ENCODE data around the gene SSH3. TPM values are rescaled to one million over a fixed set of nuclear protein-coding genes. Genes with fewer than 3 reads are reported as not detected.

Gene SSH3, protein sequence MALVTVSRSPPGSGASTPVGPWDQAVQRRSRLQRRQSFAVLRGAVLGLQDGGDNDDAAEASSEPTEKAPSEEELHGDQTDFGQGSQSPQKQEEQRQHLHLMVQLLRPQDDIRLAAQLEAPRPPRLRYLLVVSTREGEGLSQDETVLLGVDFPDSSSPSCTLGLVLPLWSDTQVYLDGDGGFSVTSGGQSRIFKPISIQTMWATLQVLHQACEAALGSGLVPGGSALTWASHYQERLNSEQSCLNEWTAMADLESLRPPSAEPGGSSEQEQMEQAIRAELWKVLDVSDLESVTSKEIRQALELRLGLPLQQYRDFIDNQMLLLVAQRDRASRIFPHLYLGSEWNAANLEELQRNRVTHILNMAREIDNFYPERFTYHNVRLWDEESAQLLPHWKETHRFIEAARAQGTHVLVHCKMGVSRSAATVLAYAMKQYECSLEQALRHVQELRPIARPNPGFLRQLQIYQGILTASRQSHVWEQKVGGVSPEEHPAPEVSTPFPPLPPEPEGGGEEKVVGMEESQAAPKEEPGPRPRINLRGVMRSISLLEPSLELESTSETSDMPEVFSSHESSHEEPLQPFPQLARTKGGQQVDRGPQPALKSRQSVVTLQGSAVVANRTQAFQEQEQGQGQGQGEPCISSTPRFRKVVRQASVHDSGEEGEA
- polyA plus RNA-seq (2013, experiment 1 of 2), result 27.4 TPM
- 28.5 TPM for polyA plus RNA-seq (2013, experiment 2 of 2)

DNA sequence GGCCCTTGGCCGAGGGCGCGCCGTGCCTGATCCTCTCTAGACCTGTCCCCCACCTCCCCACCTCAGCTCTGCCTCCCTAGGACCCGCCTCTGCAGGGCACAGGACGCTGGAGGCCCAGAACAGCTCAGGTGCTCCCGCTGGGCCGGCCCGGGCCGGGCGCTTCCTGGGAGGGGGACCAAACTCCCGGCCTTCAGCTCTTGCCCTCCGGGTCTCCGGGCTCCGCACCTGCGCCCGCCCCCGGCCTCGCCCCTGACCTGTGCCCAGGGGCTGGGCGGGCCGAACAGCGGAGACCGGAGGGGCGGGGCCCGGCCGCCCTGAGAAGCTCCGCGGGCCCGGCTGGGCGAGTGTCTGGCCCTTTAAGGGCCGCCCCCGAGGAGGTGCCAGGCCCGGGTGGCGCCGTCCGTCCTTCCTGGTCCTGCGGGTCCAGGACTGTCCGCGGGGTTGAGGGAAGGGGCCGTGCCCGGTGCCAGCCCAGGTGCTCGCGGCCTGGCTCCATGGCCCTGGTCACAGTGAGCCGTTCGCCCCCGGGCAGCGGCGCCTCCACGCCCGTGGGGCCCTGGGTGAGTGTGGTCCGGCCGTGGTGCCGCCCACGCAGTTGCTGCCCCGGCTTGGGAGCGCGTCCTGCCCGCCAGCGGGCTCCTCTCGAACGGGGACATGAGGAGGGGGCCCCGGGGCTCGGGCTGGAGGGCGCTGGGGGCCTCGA, at the start of gene SSH3:
SSH3 (plus strand) TSS at position 399 of the 703 bp plus-strand sequence; CDS start at position 495, 96 bp downstream.
- H2BK15ac ChIP-seq (replicated peaks; ENCODE audit: low read depth), result no peak within 1 kb of the TSS
- peak within 1 kb of the TSS; percentile 73 for H3K4me3 ChIP-seq (ENCODE audit: low read length)
- H2AK5ac ChIP-seq (ENCODE audit: low read length), result peak within 1 kb of the TSS; percentile 74
- H2BK120ac ChIP-seq (ENCODE audit: low read depth, low read length), result peak within 1 kb of the TSS; percentile 33
- H3K4me1 ChIP-seq (ENCODE audit: control insufficient read depth, low read depth, low read length), result peaks cover 7% of the 10 kb centered on the region
- peak within 1 kb of the TSS; percentile 93 for H3K56ac ChIP-seq (ENCODE audit: low read length)
- peak within 1 kb of the TSS; percentile 83 for H3K9ac ChIP-seq (ENCODE audit: low read length)
- H3K4ac ChIP-seq (ENCODE audit: low read depth, low read length), result peak within 1 kb of the TSS; percentile 90
- peak within 1 kb of the TSS; percentile 69 for H3K18ac ChIP-seq (ENCODE audit: low read length)
- no peaks in the 10 kb centered on the region for H3K27me3 ChIP-seq (ENCODE audit: insufficient read depth, low read length, poor library complexity)
- no peak within 1 kb of the TSS for H4K8ac ChIP-seq (ENCODE audit: low read depth, low read length)
- WGBS (ENCODE audit: extremely low coverage, insufficient coverage, low lambda C conversion rate), result no CpG with 5 or more reads among the region's 65 CpGs
- peak within 1 kb of the TSS; percentile 55 for H2BK5ac ChIP-seq (ENCODE audit: low read length)
- H3K27ac ChIP-seq (ENCODE audit: low read depth, low read length), result peak within 1 kb of the TSS; percentile 84
- H4K5ac ChIP-seq (ENCODE audit: low read length), result no peak within 1 kb of the TSS
- peak within 1 kb of the TSS; percentile 97 for H3K23ac ChIP-seq (ENCODE audit: low read length)
- DNase-seq, result peak; percentile 87
- peak within 1 kb of the TSS; percentile 94 for H3K4me2 ChIP-seq (ENCODE audit: low read length)
- H3K79me2 ChIP-seq (ENCODE audit: control insufficient read depth, insufficient read depth, low read length), result no peaks in the 10 kb centered on the region
- no peaks in the 10 kb centered on the region for H3K79me1 ChIP-seq (ENCODE audit: low read length)
- peaks cover 10% of the 10 kb centered on the region for H3K36me3 ChIP-seq (ENCODE audit: control insufficient read depth, insufficient read depth, low read length)

GRCh38 chr11:67253872-67254624, 49.3 kb upstream of the SSH3 start:
- Histone ChIP-seq H2BK120ac (ENCODE audit: low read depth, low read length) (no peak overlapping the region), H4K8ac (ENCODE audit: low read depth, low read length) (no peak overlapping the region), H4K5ac (ENCODE audit: low read length) (no peak overlapping the region), H3K4me3 (ENCODE audit: low read length) (no peak overlapping the region), H3K4ac (ENCODE audit: low read depth, low read length) (no peak overlapping the region), H3K18ac (ENCODE audit: low read length) (no peak overlapping the region), H3K23ac (ENCODE audit: low read length) (no peak overlapping the region), H3K36me3 (ENCODE audit: control insufficient read depth, insufficient read depth, low read length) (peaks cover 32% of the 10 kb centered on the region), H3K4me2 (ENCODE audit: low read length) (no peak overlapping the region), H3K56ac (ENCODE audit: low read length) (no peak overlapping the region), H3K79me1 (ENCODE audit: low read length) (peaks cover 2% of the 10 kb centered on the region), H3K27ac (ENCODE audit: low read depth, low read length) (no peak overlapping the region), H2BK15ac (replicated peaks; ENCODE audit: low read depth) (no peak overlapping the region), H3K27me3 (ENCODE audit: insufficient read depth, low read length, poor library complexity) (no peaks in the 10 kb centered on the region), H2AK5ac (ENCODE audit: low read length) (no peak overlapping the region), H2BK5ac (ENCODE audit: low read length) (no peak overlapping the region), H3K79me2 (ENCODE audit: control insufficient read depth, insufficient read depth, low read length) (no peaks in the 10 kb centered on the region), H3K4me1 (ENCODE audit: control insufficient read depth, low read depth, low read length) (no peaks in the 10 kb centered on the region), H3K9ac (ENCODE audit: low read length) (no peak overlapping the region)
- WGBS (ENCODE audit: extremely low coverage, insufficient coverage, low lambda C conversion rate), result no CpG with 5 or more reads among the region's 14 CpGs
- no peak for DNase-seq

- Histone ChIP-seq H3K18ac (ENCODE audit: low read length) (no peak overlapping the region), H2BK5ac (ENCODE audit: low read length) (no peak overlapping the region), H2BK120ac (ENCODE audit: low read depth, low read length) (no peak overlapping the region), H4K8ac (ENCODE audit: low read depth, low read length) (no peak overlapping the region), H3K4me1 (ENCODE audit: control insufficient read depth, low read depth, low read length) (no peaks in the 10 kb centered on the region), H3K27ac (ENCODE audit: low read depth, low read length) (no peak overlapping the region), H3K4me2 (ENCODE audit: low read length) (no peak overlapping the region), H3K79me2 (ENCODE audit: control insufficient read depth, insufficient read depth, low read length) (no peaks in the 10 kb centered on the region), H3K9ac (ENCODE audit: low read length) (no peak overlapping the region), H3K36me3 (ENCODE audit: control insufficient read depth, insufficient read depth, low read length) (peaks cover 31% of the 10 kb centered on the region), H3K79me1 (ENCODE audit: low read length) (peaks cover 2% of the 10 kb centered on the region), H3K23ac (ENCODE audit: low read length) (no peak overlapping the region), H3K4ac (ENCODE audit: low read depth, low read length) (no peak overlapping the region), H2AK5ac (ENCODE audit: low read length) (no peak overlapping the region), H3K27me3 (ENCODE audit: insufficient read depth, low read length, poor library complexity) (no peaks in the 10 kb centered on the region), H3K4me3 (ENCODE audit: low read length) (no peak overlapping the region), H2BK15ac (replicated peaks; ENCODE audit: low read depth) (no peak overlapping the region), H3K56ac (ENCODE audit: low read length) (no peak overlapping the region), H4K5ac (ENCODE audit: low read length) (no peak overlapping the region)
- DNase-seq, result no peak
- WGBS (ENCODE audit: extremely low coverage, insufficient coverage, low lambda C conversion rate), result no CpG with 5 or more reads among the region's 15 CpGs
Observed at GRCh38 chr11:67254798-67255197, 48.5 kb upstream of the SSH3 start.

- Histone ChIP-seq H3K56ac (ENCODE audit: low read length) (no peak overlapping the region), H3K4me2 (ENCODE audit: low read length) (no peak overlapping the region), H4K8ac (ENCODE audit: low read depth, low read length) (no peak overlapping the region), H3K4me3 (ENCODE audit: low read length) (no peak overlapping the region), H3K23ac (ENCODE audit: low read length) (no peak overlapping the region), H2BK15ac (replicated peaks; ENCODE audit: low read depth) (no peak overlapping the region), H3K27ac (ENCODE audit: low read depth, low read length) (no peak overlapping the region), H2BK5ac (ENCODE audit: low read length) (no peak overlapping the region), H3K4ac (ENCODE audit: low read depth, low read length) (no peak overlapping the region), H3K18ac (ENCODE audit: low read length) (no peak overlapping the region), H2AK5ac (ENCODE audit: low read length) (no peak overlapping the region), H3K36me3 (ENCODE audit: control insufficient read depth, insufficient read depth, low read length) (peaks cover 27% of the 10 kb centered on the region), H3K79me1 (ENCODE audit: low read length) (peaks cover 2% of the 10 kb centered on the region), H3K9ac (ENCODE audit: low read length) (no peak overlapping the region), H2BK120ac (ENCODE audit: low read depth, low read length) (no peak overlapping the region), H3K4me1 (ENCODE audit: control insufficient read depth, low read depth, low read length) (no peaks in the 10 kb centered on the region), H3K79me2 (ENCODE audit: control insufficient read depth, insufficient read depth, low read length) (no peaks in the 10 kb centered on the region), H4K5ac (ENCODE audit: low read length) (no peak overlapping the region), H3K27me3 (ENCODE audit: insufficient read depth, low read length, poor library complexity) (no peaks in the 10 kb centered on the region)
- no peak for DNase-seq
- WGBS (ENCODE audit: extremely low coverage, insufficient coverage, low lambda C conversion rate), result no CpG with 5 or more reads among the region's 10 CpGs
Observed at GRCh38 chr11:67255353-67255752, 48.0 kb upstream of the SSH3 start.

DNA sequence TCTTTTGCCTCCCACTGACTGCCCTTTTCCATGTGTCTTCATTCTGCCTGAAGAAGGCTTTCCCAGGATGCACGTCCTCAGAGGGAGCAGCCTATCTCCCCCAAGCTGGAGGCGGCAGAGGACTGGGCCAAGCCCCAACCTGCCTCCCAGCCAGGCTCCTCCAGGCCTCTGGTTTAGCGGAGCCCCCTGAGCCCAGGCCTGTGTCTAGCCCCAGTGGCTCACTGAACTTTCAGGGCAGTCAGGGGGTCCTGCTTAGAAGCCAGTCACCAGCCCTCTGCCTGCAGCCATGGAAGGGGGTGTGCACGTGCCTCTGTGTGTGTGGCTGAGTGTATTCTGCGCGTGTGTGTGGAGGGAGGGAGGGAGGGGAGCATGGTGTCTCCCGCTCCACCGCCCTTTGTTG, 47.5 kb upstream of the SSH3 start:
- no peak overlapping the region for H3K4ac ChIP-seq (ENCODE audit: low read depth, low read length)
- H3K36me3 ChIP-seq (ENCODE audit: control insufficient read depth, insufficient read depth, low read length), result peaks cover 25% of the 10 kb centered on the region
- WGBS (ENCODE audit: extremely low coverage, insufficient coverage, low lambda C conversion rate), result no CpG with 5 or more reads among the region's 8 CpGs
- no peaks in the 10 kb centered on the region for H3K79me2 ChIP-seq (ENCODE audit: control insufficient read depth, insufficient read depth, low read length)
- no peaks in the 10 kb centered on the region for H3K4me1 ChIP-seq (ENCODE audit: control insufficient read depth, low read depth, low read length)
- no peak overlapping the region for H2BK120ac ChIP-seq (ENCODE audit: low read depth, low read length)
- H3K27ac ChIP-seq (ENCODE audit: low read depth, low read length), result no peak overlapping the region
- H2BK15ac ChIP-seq (replicated peaks; ENCODE audit: low read depth), result no peak overlapping the region
- H2AK5ac ChIP-seq (ENCODE audit: low read length), result no peak overlapping the region
- no peak overlapping the region for H4K5ac ChIP-seq (ENCODE audit: low read length)
- no peak for DNase-seq
- H3K23ac ChIP-seq (ENCODE audit: low read length), result no peak overlapping the region
- H4K8ac ChIP-seq (ENCODE audit: low read depth, low read length), result no peak overlapping the region
- H3K79me1 ChIP-seq (ENCODE audit: low read length), result no peaks in the 10 kb centered on the region
- no peak overlapping the region for H3K4me3 ChIP-seq (ENCODE audit: low read length)
- no peaks in the 10 kb centered on the region for H3K27me3 ChIP-seq (ENCODE audit: insufficient read depth, low read length, poor library complexity)
- no peak overlapping the region for H3K9ac ChIP-seq (ENCODE audit: low read length)
- no peak overlapping the region for H2BK5ac ChIP-seq (ENCODE audit: low read length)
- H3K18ac ChIP-seq (ENCODE audit: low read length), result no peak overlapping the region
- no peak overlapping the region for H3K4me2 ChIP-seq (ENCODE audit: low read length)
- no peak overlapping the region for H3K56ac ChIP-seq (ENCODE audit: low read length)

Data from mesendoderm (in vitro differentiated cells).